ENCODE data around the gene SLC7A4. TPM values are rescaled to one million over a fixed set of nuclear protein-coding genes. Genes with fewer than 3 reads are reported as not detected.

The SLC7A4 gene
- polyA plus RNA-seq, 1 donor from 2014 or later = not detected

GRCh38 chr22:21026783-21027692, 5.3 kb downstream of the SLC7A4 start:
- Histone ChIP-seq H3K9me2 (ENCODE audit: insufficient read depth, low read length) (no peaks in the 10 kb centered on the region), H3K79me2 (replicated peaks; ENCODE audit: insufficient read depth, low read length) (no peaks in the 10 kb centered on the region), H3F3A (ENCODE audit: insufficient read depth, low read length, poor library complexity, severe bottlenecking) (no peaks in the 10 kb centered on the region), H4K20me1 (ENCODE audit: insufficient read depth) (no peaks in the 10 kb centered on the region), H3K9me3 (ENCODE audit: low read length) (no peaks in the 10 kb centered on the region), H3K4me3 (ENCODE audit: low read length) (no peak overlapping the region), H3K9ac (ENCODE audit: low read length) (no peak overlapping the region), H3K27me3 (ENCODE audit: insufficient read depth, low read depth, low read length) (peaks cover 3% of the 10 kb centered on the region), H3K36me3 (ENCODE audit: insufficient read depth, low read length) (no peaks in the 10 kb centered on the region), H2AFZ (ENCODE audit: low read depth, low read length) (no peak overlapping the region), H3K4me2 (ENCODE audit: low read length) (no peak overlapping the region), H3K27ac (ENCODE audit: low read length) (no peak overlapping the region)
- TF ChIP-seq CTCF (IDR thresholded peaks at IDR 0.05; ENCODE audit: poor library complexity, severe bottlenecking) = no peak
- TF ChIP-seq EZH2 (IDR thresholded peaks at IDR 0.05; ENCODE audit: borderline replicate concordance, insufficient read depth, low read length, poor library complexity, severe bottlenecking) = no peak
- no peak for TF ChIP-seq POLR2AphosphoS5 (IDR thresholded peaks at IDR 0.05)
- no peak for TF ChIP-seq SMC3 (conservative IDR thresholded peaks at IDR 0.05; ENCODE audit: poor library complexity)
- no peak for TF ChIP-seq REST (IDR thresholded peaks at IDR 0.05; ENCODE audit: borderline replicate concordance)
- no peak for TF ChIP-seq EP300 (conservative IDR thresholded peaks at IDR 0.05; ENCODE audit: poor library complexity, severe bottlenecking)
- no peak for TF ChIP-seq TAF1 (IDR thresholded peaks at IDR 0.05; ENCODE audit: low read depth)
- TF ChIP-seq MXI1 (conservative IDR thresholded peaks at IDR 0.05; ENCODE audit: poor library complexity, severe bottlenecking) = no peak
- no peak for TF ChIP-seq RAD21 (conservative IDR thresholded peaks at IDR 0.05)

- H3K36me3 ChIP-seq (ENCODE audit: insufficient read depth, low read length) = no peaks in the 10 kb centered on the region
- H4K20me1 ChIP-seq (ENCODE audit: insufficient read depth) = no peaks in the 10 kb centered on the region
- H3K27me3 ChIP-seq (ENCODE audit: insufficient read depth, low read depth, low read length) = no peaks in the 10 kb centered on the region
- no peak overlapping the region for H3K4me3 ChIP-seq (ENCODE audit: low read length)
- H3K9me3 ChIP-seq (ENCODE audit: low read length) = no peaks in the 10 kb centered on the region
- no peaks in the 10 kb centered on the region for H3K79me2 ChIP-seq (replicated peaks; ENCODE audit: insufficient read depth, low read length)
- H3K9me2 ChIP-seq (ENCODE audit: insufficient read depth, low read length) = no peaks in the 10 kb centered on the region
- H3K9ac ChIP-seq (ENCODE audit: low read length) = no peak overlapping the region
- TF ChIP-seq MXI1 (conservative IDR thresholded peaks at IDR 0.05; ENCODE audit: poor library complexity, severe bottlenecking) (no peak), REST (IDR thresholded peaks at IDR 0.05; ENCODE audit: borderline replicate concordance) (no peak), CTCF (IDR thresholded peaks at IDR 0.05; ENCODE audit: poor library complexity, severe bottlenecking) (no peak), POLR2AphosphoS5 (IDR thresholded peaks at IDR 0.05) (no peak), EZH2 (IDR thresholded peaks at IDR 0.05; ENCODE audit: borderline replicate concordance, insufficient read depth, low read length, poor library complexity, severe bottlenecking) (no peak), TAF1 (IDR thresholded peaks at IDR 0.05; ENCODE audit: low read depth) (no peak), RAD21 (conservative IDR thresholded peaks at IDR 0.05) (no peak), SMC3 (conservative IDR thresholded peaks at IDR 0.05; ENCODE audit: poor library complexity) (no peak), EP300 (conservative IDR thresholded peaks at IDR 0.05; ENCODE audit: poor library complexity, severe bottlenecking) (no peak)
- H3K27ac ChIP-seq (ENCODE audit: low read length) = no peak overlapping the region
- H3K4me2 ChIP-seq (ENCODE audit: low read length) = no peak overlapping the region
- H2AFZ ChIP-seq (ENCODE audit: low read depth, low read length) = no peak overlapping the region
- H3F3A ChIP-seq (ENCODE audit: insufficient read depth, low read length, poor library complexity, severe bottlenecking) = no peaks in the 10 kb centered on the region
Observed at GRCh38 chr22:21025763-21026755, 6.3 kb downstream of the SLC7A4 start.
